HepG2 (cell line): Measurements from ENCODE around the gene SPATS2. TPM values are rescaled to one million over a fixed set of nuclear protein-coding genes. Genes with fewer than 3 reads are reported as not detected.

Experiments
- CEBPG ChIP-seq: IDR thresholded peaks from 2 replicates; pipeline ENCODE4 v1.6.1; 2016
- GFI1 ChIP-seq: sonication (generic); formaldehyde crosslinking; IDR thresholded peaks from 2 replicates; pipeline ENCODE4 v1.5.0; 2020; ENCODE audit warnings: missing genetic modification reagents, mild to moderate bottlenecking, borderline replicate concordance
- SMAD3 ChIP-seq: sonication (generic); formaldehyde crosslinking; IDR thresholded peaks from 2 replicates; pipeline ENCODE4 v1.4.0; 2020; ENCODE audit warnings: missing genetic modification reagents
- ZBTB37 ChIP-seq: sonication (generic); formaldehyde crosslinking; IDR thresholded peaks from 2 replicates; pipeline ENCODE4 v1.4.0; 2020; ENCODE audit warnings: mild to moderate bottlenecking, missing genetic modification reagents
- ZFP62 ChIP-seq: sonication (generic); formaldehyde crosslinking; IDR thresholded peaks from 2 replicates; pipeline ENCODE4 v1.4.0; 2020; ENCODE audit warnings: missing genetic modification reagents
- ZFP82 ChIP-seq: sonication (generic); formaldehyde crosslinking; IDR thresholded peaks from 2 replicates; pipeline ENCODE4 v1.5.1; 2020; ENCODE audit warnings: mild to moderate bottlenecking, missing genetic modification reagents, borderline replicate concordance
- ZHX1 ChIP-seq: sonication (generic); formaldehyde crosslinking; IDR thresholded peaks from 2 replicates; pipeline ENCODE4 v1.8.1; 2022; ENCODE audit warnings: low read depth, mild to moderate bottlenecking, missing genetic modification reagents
- ZNF574 ChIP-seq: sonication (generic); formaldehyde crosslinking; IDR thresholded peaks from 2 replicates; pipeline ENCODE4 v1.4.0; 2020; ENCODE audit warnings: missing genetic modification reagents
- ZNF674 ChIP-seq: sonication (generic); formaldehyde crosslinking; IDR thresholded peaks from 2 replicates; pipeline ENCODE4 v1.5.0; 2020; ENCODE audit warnings: low read depth, mild to moderate bottlenecking, missing genetic modification reagents
- ZNF773 ChIP-seq: sonication (generic); formaldehyde crosslinking; IDR thresholded peaks from 2 replicates; pipeline ENCODE4 v1.4.0; 2020; ENCODE audit warnings: missing genetic modification reagents, borderline replicate concordance
- polyA plus RNA-seq, 8 experiments: library from polyadenylated mRNA; depleted of rRNA in 3 of 8; stranded (reverse) in 7 of 8; unstranded in 1 of 8; fragments of >200 nt; fragmentation: Illumina TruSeq in 4 of 8; extraction: Trizol in 4 of 8; gene quantifications; 2 replicates each; pipeline versions ENCODE4 v1.2.1 to v1.2.3, GENCODE V29; 2011 to 2016; ENCODE audit warnings: low read depth in 4 of 8, missing spikeins in 1 of 8, mixed read lengths in 1 of 8; ENCODE audit not compliant: insufficient read depth in 1 of 8
- total RNA-seq, 5 experiments: library from RNA; depleted of rRNA; stranded (reverse); fragments of >200 nt; fragmentation: Illumina TruSeq; extraction: Trizol; gene quantifications; 2 replicates each; pipeline ENCODE4 v1.2.3, GENCODE V29; 2016; ENCODE audit warnings: low read depth in 1 of 5
- TF ChIP-seq, protein P1 (sequence below): sonication (generic); formaldehyde crosslinking; IDR thresholded peaks from 2 replicates; pipeline ENCODE4 v1.8.0; 2022; ENCODE audit warnings: mild to moderate bottlenecking, missing genetic modification reagents, moderate library complexity
- TF ChIP-seq, protein P2 (sequence below): sonication (generic); formaldehyde crosslinking; IDR thresholded peaks from 2 replicates; pipeline ENCODE4 v1.5.0; 2020; ENCODE audit warnings: mild to moderate bottlenecking, missing genetic modification reagents
- TF ChIP-seq, protein P3 (sequence below): sonication (generic); formaldehyde crosslinking; conservative IDR thresholded peaks from 2 replicates; pipeline ENCODE4 v1.8.0; 2022; ENCODE audit warnings: mild to moderate bottlenecking, moderate library complexity, missing genetic modification reagents
- TF ChIP-seq, protein P4 (sequence below): sonication (generic); formaldehyde crosslinking; IDR thresholded peaks from 2 replicates; pipeline ENCODE4 v1.8.1; 2023; ENCODE audit warnings: mild to moderate bottlenecking, missing genetic modification reagents

Gene SPATS2
- total and polyA plus RNA-seq, 2 of the 13 experiments (the other 11 are each of a cell fraction or from before 2014, with no cell fraction given) = 19.3 to 28.1 TPM

DNA sequence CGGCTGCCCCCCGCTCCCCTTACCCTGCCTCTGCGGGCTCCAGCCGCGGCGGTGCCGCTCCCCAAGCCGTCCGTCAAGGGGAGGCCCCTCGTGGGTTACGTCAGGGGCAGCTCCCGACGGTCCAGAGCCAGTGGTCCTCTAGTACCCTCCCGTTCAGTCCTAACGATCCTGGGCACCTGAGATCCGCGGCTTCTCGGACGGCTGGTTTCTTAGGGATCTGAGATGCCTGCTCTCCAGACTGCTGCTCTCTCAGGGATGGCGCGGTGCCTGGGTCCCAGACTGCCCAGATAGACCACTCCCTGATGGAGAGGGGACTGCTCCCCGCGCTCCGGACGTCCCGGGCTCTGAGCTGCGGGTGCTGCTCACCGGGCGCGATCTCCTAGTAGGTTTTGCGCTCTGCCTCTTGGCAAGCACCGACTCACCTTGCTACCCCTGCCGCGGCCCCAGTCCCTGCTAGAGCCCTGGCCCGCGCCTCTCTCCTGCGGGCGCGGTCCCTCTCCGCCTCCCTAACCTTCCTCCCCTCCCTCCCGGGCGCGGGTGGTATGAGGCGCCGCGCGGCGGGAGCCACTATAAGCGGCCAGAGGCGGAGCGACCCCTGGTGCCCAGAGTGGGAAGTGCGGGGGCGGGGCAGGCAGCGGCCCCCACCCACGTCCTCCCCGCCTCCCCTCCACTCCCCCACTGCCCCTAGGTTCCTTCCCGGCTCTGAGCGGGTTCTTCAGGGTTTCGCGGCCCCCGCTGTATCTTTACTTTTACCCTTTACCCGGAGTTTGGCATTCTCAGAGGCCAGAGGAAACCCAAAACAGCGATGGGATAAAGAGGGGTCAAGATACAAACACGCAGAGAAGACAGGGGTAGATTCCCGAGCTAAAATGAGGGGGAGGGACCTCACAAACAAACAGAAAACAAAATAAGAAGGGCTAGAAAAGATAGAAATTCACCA lies 30.3 kb upstream of the SPATS2 start, which contains the start of gene C1QL4 (continued):
- TF ChIP-seq, protein P1, sequence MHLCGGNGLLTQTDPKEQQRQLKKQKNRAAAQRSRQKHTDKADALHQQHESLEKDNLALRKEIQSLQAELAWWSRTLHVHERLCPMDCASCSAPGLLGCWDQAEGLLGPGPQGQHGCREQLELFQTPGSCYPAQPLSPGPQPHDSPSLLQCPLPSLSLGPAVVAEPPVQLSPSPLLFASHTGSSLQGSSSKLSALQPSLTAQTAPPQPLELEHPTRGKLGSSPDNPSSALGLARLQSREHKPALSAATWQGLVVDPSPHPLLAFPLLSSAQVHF (CRISPR knock-in tag) = no peak
- TF ChIP-seq, protein P2, sequence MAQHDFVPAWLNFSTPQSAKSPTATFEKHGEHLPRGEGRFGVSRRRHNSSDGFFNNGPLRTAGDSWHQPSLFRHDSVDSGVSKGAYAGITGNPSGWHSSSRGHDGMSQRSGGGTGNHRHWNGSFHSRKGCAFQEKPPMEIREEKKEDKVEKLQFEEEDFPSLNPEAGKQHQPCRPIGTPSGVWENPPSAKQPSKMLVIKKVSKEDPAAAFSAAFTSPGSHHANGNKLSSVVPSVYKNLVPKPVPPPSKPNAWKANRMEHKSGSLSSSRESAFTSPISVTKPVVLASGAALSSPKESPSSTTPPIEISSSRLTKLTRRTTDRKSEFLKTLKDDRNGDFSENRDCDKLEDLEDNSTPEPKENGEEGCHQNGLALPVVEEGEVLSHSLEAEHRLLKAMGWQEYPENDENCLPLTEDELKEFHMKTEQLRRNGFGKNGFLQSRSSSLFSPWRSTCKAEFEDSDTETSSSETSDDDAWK (CRISPR knock-in tag) = no peak
- TF ChIP-seq ZHX1 (CRISPR knock-in tag) (no peak), ZBTB37 (CRISPR knock-in tag) (no peak), GFI1 (CRISPR knock-in tag) (no peak), SMAD3 (CRISPR knock-in tag) (no peak), ZNF773 (no peak), ZNF674 (no peak), ZNF574 (0 out of 2 replicates have a peak, but pooled peaks have one; percentile 41), ZFP62 (CRISPR knock-in tag) (no peak), CEBPG (no peak), ZFP82 (CRISPR knock-in tag) (no peak)
- TF ChIP-seq, protein P3, sequence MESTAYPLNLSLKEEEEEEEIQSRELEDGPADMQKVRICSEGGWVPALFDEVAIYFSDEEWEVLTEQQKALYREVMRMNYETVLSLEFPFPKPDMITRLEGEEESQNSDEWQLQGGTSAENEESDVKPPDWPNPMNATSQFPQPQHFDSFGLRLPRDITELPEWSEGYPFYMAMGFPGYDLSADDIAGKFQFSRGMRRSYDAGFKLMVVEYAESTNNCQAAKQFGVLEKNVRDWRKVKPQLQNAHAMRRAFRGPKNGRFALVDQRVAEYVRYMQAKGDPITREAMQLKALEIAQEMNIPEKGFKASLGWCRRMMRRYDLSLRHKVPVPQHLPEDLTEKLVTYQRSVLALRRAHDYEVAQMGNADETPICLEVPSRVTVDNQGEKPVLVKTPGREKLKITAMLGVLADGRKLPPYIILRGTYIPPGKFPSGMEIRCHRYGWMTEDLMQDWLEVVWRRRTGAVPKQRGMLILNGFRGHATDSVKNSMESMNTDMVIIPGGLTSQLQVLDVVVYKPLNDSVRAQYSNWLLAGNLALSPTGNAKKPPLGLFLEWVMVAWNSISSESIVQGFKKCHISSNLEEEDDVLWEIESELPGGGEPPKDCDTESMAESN (CRISPR knock-in tag) = no peak
- TF ChIP-seq, protein P4, sequence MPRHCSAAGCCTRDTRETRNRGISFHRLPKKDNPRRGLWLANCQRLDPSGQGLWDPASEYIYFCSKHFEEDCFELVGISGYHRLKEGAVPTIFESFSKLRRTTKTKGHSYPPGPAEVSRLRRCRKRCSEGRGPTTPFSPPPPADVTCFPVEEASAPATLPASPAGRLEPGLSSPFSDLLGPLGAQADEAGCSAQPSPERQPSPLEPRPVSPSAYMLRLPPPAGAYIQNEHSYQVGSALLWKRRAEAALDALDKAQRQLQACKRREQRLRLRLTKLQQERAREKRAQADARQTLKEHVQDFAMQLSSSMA (CRISPR knock-in tag) = 0 out of 2 replicates have a peak, but pooled peaks have one; percentile 40
